SIG-M5 treated with dmso at 0.1 percent for 504 hours (cell line): ENCODE results near the gene RFLNA.

Experiments used
- DNase-seq: peaks from one replicate; lab custom pipeline; 2025; ENCODE audit not compliant: unreplicated experiment; lab: John Stamatoyannopoulos, UW

Gene RFLNA, protein sequence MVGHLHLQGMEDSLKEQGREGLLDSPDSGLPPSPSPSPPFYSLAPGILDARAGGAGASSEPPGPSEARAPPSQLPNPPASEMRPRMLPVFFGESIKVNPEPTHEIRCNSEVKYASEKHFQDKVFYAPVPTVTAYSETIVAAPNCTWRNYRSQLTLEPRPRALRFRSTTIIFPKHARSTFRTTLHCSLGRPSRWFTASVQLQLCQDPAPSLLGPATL

GRCh38 chr12:124294780-124295341 lies at the start of gene RFLNA:
TSS of gene RFLNA (plus strand) at chr12:124295093. CDS start at chr12:124295430, 337 bp downstream.
- DNase-seq, result no peak

DNA sequence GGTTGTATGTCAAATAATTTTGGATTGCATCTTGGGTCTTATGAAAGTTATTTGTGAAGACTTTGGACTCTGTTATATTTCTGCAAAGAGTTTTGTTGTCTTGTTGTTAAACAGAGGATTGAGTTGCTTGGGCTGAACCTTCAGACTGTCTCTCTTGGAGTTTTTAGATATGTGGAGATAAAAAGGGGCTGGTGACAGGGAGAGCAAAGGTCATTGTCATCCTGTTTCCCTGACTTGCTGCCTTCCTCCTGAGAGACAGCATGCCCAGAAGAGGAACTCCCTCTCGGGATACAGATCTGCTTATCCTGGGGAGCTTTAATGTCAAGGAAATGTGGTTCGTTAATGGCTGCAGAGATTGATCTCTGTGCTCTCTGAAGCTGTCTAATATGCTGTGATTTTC lies 47.6 kb upstream of the RFLNA start:
- DNase-seq, result no peak

- no peak for DNase-seq
Observed at GRCh38 chr12:124248941-124249825, 45.7 kb upstream of the RFLNA start.

GRCh38 chr12:124251186-124251585 lies 43.7 kb upstream of the RFLNA start:
- no peak for DNase-seq

DNA sequence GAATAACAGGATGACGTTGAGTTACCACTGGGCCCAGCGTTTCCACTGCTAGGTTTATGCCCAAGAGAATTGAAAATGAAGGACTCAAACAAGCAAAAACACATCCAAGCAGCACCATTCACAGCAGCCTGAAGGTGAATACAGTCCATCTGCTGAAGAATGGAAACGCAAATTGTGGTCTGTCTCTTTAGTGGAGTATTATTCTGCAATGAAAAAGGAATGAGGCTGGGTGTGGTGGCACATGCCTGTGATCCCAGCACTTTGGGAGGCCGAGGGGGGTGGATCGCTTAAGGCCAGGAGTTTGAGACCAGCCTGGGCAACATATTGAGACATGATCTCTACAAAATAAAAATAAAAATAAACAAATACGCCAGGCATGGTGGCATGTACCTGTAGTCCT lies 41.9 kb upstream of the RFLNA start:
- no peak for DNase-seq

DNA sequence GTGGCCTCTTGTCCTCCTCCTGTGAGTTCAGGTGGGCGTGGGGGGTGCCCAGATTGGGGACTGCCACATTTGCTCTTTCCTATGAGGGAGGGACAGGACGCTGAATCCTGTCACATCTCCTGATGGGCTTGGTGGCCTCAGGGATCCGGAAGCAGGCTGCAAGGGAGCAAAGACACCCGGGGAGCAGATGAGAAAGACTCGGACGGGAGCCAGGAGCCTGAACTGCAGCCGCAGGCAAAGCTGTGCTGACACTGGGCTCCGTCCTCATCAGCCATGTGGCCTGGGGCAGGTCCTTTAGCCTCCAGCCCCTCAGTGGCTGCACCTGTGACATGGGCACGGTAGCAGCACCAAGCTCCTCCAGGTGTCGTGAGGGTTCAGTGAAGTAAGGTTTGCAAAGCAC lies 40.8 kb upstream of the RFLNA start:
- no peak for DNase-seq

DNA sequence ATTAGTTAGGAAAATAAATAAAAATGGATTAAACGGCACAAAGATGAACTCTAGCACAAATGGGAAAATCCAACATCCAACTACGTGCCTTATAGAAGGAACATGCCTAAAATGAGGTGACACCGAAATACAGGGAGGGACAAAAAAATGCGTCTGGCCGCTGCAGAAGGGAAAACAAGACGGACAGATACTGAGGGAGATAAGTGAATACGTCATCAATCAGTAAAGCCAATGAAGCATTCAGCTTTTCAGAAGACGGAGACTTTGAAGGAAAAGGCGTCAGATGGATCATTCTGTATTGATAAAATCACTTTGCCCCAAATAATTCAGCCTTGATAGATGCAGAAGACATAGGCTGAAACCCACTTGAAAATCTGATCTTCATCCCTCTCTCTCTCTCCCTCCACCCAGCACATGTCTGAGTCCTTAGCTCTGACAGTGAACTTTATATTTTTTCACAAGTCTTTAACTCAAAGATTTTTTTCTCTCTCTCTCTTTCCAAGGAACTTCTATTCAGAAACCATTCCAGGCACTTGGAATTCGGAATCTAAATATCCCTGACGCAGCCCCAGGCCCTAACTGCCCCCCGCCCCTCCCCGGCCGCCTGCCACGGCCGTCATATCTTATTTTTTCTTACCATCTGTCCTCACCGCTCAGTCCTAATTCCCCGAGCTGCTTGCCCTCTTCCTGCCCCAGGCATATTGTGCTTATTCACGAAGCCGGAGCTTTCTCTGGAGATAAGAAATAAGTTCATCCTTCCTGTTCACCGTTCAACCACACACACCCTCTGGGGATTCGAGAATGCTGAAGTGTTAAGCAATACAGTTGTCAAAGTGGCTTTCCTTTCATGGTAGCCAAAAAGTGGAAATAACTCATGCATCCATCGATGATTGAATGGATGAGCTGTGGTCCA lies 35.5 kb upstream of the RFLNA start:
- DNase-seq, result peak; percentile 57

- no peak for DNase-seq
Observed at GRCh38 chr12:124261885-124262284, 33.0 kb upstream of the RFLNA start.

GRCh38 chr12:124264089-124264795 lies 30.7 kb upstream of the RFLNA start:
- DNase-seq, result peak; percentile 25

GRCh38 chr12:124264879-124265278 lies 30.0 kb upstream of the RFLNA start:
- DNase-seq, result no peak

- DNase-seq, result no peak
Observed at GRCh38 chr12:124267205-124267778, 27.6 kb upstream of the RFLNA start.

DNA sequence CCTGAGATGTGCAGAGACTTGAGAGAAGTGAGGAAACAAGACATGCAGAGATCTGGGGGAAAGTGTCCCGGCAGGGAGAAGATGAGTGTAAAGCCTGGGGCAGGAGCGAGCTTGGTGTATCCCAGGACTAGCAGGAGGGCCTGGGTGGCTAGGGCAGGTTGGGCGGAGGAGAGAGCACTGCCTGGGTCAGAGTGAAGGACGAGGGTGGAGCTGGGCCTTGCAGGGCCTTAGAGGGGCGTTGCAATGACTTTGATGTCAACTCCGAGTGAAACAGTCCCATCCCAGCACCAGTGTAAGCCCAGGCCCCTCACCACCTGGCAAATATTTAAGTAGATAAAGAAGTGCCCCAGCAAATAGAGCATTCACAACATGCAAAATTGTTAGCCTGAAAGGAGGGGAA lies 24.2 kb upstream of the RFLNA start:
- DNase-seq, result no peak

DNA sequence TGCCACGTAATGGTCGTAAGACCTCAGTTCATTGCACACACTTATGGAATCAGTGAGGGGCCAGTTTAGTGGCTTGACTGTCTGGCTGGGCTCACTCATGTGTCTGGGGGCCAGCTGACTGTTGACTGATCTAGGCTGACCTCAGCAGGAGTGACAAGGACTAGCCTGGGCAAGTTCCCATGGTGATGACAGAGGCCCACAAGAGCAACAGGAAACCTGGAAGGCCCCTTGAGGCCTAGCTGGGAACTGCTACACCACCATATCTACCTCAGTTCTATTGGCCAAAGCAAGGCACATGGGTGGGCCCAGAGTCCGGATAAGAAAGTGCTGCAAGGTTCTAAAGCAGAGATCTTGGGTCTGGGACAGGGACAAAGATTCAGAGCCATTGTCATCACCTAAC lies 21.3 kb upstream of the RFLNA start:
- DNase-seq, result peak; percentile 73

DNA sequence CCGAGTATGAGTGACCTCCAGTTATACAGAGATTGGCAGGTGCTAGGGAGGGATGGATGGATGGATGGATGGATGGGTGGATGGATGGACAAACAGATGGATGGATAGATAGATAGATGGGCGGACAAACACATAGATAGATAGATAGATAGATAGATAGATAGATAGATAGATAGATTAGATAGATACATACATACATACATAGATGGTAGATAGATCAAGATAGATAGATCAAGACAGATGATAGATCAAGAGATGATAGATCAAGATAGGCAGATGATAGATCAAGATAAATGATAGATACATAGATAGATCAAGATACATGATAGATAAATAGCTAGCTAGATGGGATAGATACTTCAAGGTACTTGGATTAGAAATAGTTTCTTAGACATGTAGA lies 18.6 kb upstream of the RFLNA start:
- DNase-seq, result no peak

DNA sequence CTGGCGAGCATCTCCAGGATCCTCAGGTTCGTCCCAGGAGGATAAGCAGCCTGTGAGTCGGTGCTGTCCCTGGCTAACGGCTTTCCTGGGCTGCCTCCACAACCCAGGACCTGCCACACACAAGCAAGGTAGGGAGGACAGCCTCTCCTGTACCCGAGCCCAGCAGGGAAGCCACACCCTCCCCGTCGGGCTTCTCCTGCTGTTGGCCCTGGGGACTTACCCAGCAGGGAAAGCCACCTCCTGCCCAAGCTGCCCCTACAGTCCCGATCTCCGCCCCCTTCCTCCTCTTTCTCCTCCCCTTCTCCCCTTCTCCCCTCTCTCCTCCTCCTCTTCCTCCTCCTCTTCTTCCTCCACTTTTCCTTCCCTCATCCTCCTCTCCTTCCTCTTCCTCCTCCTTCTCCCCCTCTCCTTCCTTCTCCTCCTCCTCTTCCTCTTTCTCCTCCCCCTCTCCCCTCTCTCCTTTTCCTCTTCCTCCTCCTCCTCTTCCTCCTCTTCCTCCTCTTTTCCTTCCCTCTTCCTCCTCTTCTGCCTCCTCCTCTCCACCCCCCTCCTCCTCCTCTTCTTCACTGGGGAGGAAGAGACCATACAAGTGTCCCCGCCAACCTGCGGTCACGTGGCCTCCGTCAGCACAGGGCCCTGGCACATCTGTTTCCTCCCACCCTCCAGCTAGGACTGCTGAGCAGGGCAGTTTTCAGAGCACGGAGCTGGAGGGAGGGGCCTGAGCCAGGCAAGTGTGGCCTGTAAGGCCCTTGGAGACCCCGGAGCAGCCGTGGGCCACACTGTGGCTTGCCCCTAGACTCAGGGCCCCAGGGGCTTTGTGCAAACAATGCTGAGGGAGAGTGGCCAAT lies 17.3 kb upstream of the RFLNA start:
- DNase-seq, result no peak

GRCh38 chr12:124278389-124279101 lies 16.3 kb upstream of the RFLNA start:
- no peak for DNase-seq

- no peak for DNase-seq
Observed at GRCh38 chr12:124279315-124279714, 15.6 kb upstream of the RFLNA start.

GRCh38 chr12:124279846-124280360 lies 15.0 kb upstream of the RFLNA start:
- DNase-seq, result no peak
